Neural cell (in vitro differentiated cells): ENCODE measurements around the gene ESPN. TPM values are rescaled to one million over a fixed set of nuclear protein-coding genes. Genes with fewer than 3 reads are reported as not detected.
A peak's percentile ranks its signal among the peaks of the same experiment; 100 is the strongest.

Source experiments
- H2AFZ ChIP-seq: fragments of 200-600, 300-800 bp; sonication (generic), shearing (Covaris generic); 2 replicates; pipeline ENCODE4 v1.6.0; 2014; ENCODE audit warnings: low read depth, mild to moderate bottlenecking, antibody characterized with exemption, low read length, moderate library complexity
- H3F3A ChIP-seq: fragments of 200-600 bp; shearing (Covaris generic); 2 replicates; pipeline ENCODE4 v1.6.1; 2016; ENCODE audit warnings: mild to moderate bottlenecking, moderate library complexity, mixed read lengths, antibody characterized with exemption, low read length; ENCODE audit not compliant: insufficient read depth, poor library complexity, severe bottlenecking
- H3K27ac ChIP-seq: fragments of 200-600, 300-800 bp; sonication (generic), shearing (Covaris generic); 2 replicates; pipeline ENCODE4 v1.5.1; 2014; ENCODE audit warnings: mild to moderate bottlenecking, low read length, moderate library complexity
- H3K27me3 ChIP-seq: fragments of 300-800, 200-600 bp; sonication (generic), shearing (Covaris generic); 2 replicates; pipeline ENCODE4 v1.6.0; 2014; ENCODE audit warnings: mild to moderate bottlenecking, low read depth, low read length, moderate library complexity; ENCODE audit not compliant: insufficient read depth
- H3K36me3 ChIP-seq: fragments of 300-800, 200-600 bp; sonication (generic), shearing (Covaris generic); 2 replicates; pipeline ENCODE4 v1.5.1; 2014; ENCODE audit warnings: mild to moderate bottlenecking, antibody characterized with exemption, low read length, moderate library complexity; ENCODE audit not compliant: insufficient read depth
- H3K4me2 ChIP-seq: fragments of 300-800, 200-600 bp; sonication (generic), shearing (Covaris generic); 2 replicates; pipeline ENCODE4 v1.6.0; 2014; ENCODE audit warnings: mild to moderate bottlenecking, low read length
- H3K4me3 ChIP-seq: fragments of 300-800, 200-600 bp; sonication (generic), shearing (Covaris generic); 2 replicates; pipeline ENCODE4 v1.5.1; 2014; ENCODE audit warnings: mild to moderate bottlenecking, low read length, moderate library complexity
- H3K79me2 ChIP-seq: fragments of 200-600 bp; shearing (Covaris generic); replicated peaks from 2 replicates; pipeline ENCODE4 v1.6.0; 2014; ENCODE audit warnings: mild to moderate bottlenecking, low read length, moderate library complexity; ENCODE audit not compliant: insufficient read depth
- H3K9ac ChIP-seq: fragments of 300-800, 200-600 bp; sonication (generic), shearing (Covaris generic); 2 replicates; pipeline ENCODE4 v1.6.1; 2016; ENCODE audit warnings: mild to moderate bottlenecking, low read length, mixed read lengths
- H3K9me2 ChIP-seq: fragments of 200-600 bp; shearing (Covaris generic); 2 replicates; pipeline ENCODE4 v1.6.1; 2016; ENCODE audit warnings: mild to moderate bottlenecking, low read length, mixed read lengths; ENCODE audit not compliant: insufficient read depth
- H3K9me3 ChIP-seq: fragments of 200-600, 300-800 bp; sonication (generic), shearing (Covaris generic); 2 replicates; pipeline ENCODE4 v1.6.1; 2016; ENCODE audit warnings: mild to moderate bottlenecking, mixed run types, low read length, moderate library complexity, mixed read lengths
- H4K20me1 ChIP-seq: fragments of 200-600 bp; shearing (Covaris generic); 2 replicates; pipeline ENCODE4 v1.6.1; 2016; ENCODE audit warnings: mild to moderate bottlenecking, mixed run types; ENCODE audit not compliant: insufficient read depth
- EP300 ChIP-seq: fragments of 450-650 bp; conservative IDR thresholded peaks from 2 replicates; pipeline ENCODE4 v1.6.1; 2014; ENCODE audit warnings: antibody characterized with exemption, mild to moderate bottlenecking, moderate library complexity; ENCODE audit not compliant: poor library complexity, severe bottlenecking
- EZH2 ChIP-seq: fragments of 200-600, 300-800 bp; shearing (Covaris generic), sonication (generic); IDR thresholded peaks from 2 replicates; pipeline ENCODE4 v1.6.1; 2014; ENCODE audit warnings: antibody characterized with exemption, low read length, borderline replicate concordance, mild to moderate bottlenecking; ENCODE audit not compliant: insufficient read depth, poor library complexity, severe bottlenecking
- MXI1 ChIP-seq: fragments of 450-650 bp; conservative IDR thresholded peaks from 2 replicates; pipeline ENCODE4 v1.6.1; 2014; ENCODE audit warnings: antibody characterized with exemption, mild to moderate bottlenecking; ENCODE audit not compliant: poor library complexity, severe bottlenecking
- POLR2AphosphoS5 ChIP-seq: IDR thresholded peaks from 2 replicates; pipeline ENCODE4 v1.6.1; 2012
- RAD21 ChIP-seq: fragments of 450-650 bp; conservative IDR thresholded peaks from 2 replicates; pipeline ENCODE4 v1.6.1; 2014; ENCODE audit warnings: antibody characterized with exemption, mild to moderate bottlenecking, moderate library complexity
- SMC3 ChIP-seq: fragments of 450-650 bp; conservative IDR thresholded peaks from 2 replicates; pipeline ENCODE4 v1.6.1; 2014; ENCODE audit warnings: antibody characterized with exemption, mild to moderate bottlenecking, moderate library complexity; ENCODE audit not compliant: poor library complexity
- TAF1 ChIP-seq: IDR thresholded peaks from 2 replicates; pipeline ENCODE4 v1.6.1; 2012; ENCODE audit warnings: low read depth
- polyA plus RNA-seq: library from polyadenylated mRNA; depleted of rRNA; stranded (reverse); fragments of >200 nt; gene quantifications from 2 replicates; pipeline ENCODE4 v1.2.3, GENCODE V29; 2014
- TF ChIP-seq, protein P1 (sequence below): fragments of 450-650 bp; IDR thresholded peaks from 2 replicates; pipeline ENCODE4 v1.5.1; 2014; ENCODE audit warnings: antibody characterized with exemption, mild to moderate bottlenecking, moderate library complexity; ENCODE audit not compliant: poor library complexity, severe bottlenecking
- TF ChIP-seq, protein P2 (sequence below): IDR thresholded peaks from 2 replicates; pipeline ENCODE4 v1.6.1; 2012; ENCODE audit warnings: borderline replicate concordance

ESPN gene
- polyA plus RNA-seq, 1 donor from 2014 or later: not detected

DNA sequence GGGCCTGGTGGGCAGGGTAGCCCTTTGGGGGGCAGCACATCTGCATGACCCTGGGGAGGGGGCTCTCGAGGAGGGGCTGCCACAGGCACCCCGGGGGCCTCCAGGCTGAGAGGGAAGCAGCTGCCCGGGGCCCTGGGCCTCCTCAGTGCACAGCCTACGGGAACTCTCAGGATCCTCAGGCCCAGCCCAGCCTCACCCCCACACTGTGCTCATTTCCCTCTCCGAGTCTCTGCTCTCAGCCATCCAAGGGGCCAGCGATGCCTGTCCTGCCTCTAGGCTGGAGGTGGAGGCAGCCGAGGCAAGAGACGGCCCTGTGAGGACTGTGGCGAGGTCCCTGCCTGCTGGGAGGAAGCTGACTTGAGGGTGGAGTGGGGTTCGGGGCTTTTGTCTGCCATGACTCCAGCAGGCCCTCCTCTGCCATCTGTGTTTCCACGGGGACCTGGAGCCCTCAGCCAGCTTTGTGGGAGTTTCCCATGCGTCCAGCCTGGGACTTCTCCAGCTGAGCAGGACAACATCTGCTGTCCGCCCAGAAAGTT is 74.1 kb downstream of the ESPN start:
- H3K27ac ChIP-seq: no peak overlapping the region

DNA sequence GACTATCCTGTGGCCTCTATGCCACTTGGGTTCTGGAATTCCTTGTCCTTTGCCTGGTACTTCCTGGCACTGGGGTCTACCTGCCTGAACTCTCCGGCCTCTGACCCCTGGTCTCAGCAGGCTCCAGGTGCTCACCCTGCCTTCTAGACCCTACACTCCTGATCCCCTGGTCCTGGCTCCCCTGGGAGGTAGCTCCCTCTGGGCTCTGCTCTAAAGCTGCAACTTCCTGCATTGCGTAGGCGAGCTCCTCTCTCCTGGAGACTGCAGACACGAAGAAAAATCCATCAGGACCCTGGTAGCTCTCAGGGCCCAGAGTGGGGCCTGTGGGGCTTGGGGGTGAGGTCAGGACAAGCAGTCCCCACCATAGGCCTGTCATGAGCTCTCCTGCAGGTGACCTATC is 74.7 kb downstream of the ESPN start:
- H3K79me2 ChIP-seq: no peaks in the 10 kb centered on the region
- H3K4me2 ChIP-seq: no peak overlapping the region
- H3K27me3 ChIP-seq: no peaks in the 10 kb centered on the region
- no peaks in the 10 kb centered on the region for H4K20me1 ChIP-seq
- H3K9me2 ChIP-seq: no peaks in the 10 kb centered on the region
- TF ChIP-seq, protein P1, sequence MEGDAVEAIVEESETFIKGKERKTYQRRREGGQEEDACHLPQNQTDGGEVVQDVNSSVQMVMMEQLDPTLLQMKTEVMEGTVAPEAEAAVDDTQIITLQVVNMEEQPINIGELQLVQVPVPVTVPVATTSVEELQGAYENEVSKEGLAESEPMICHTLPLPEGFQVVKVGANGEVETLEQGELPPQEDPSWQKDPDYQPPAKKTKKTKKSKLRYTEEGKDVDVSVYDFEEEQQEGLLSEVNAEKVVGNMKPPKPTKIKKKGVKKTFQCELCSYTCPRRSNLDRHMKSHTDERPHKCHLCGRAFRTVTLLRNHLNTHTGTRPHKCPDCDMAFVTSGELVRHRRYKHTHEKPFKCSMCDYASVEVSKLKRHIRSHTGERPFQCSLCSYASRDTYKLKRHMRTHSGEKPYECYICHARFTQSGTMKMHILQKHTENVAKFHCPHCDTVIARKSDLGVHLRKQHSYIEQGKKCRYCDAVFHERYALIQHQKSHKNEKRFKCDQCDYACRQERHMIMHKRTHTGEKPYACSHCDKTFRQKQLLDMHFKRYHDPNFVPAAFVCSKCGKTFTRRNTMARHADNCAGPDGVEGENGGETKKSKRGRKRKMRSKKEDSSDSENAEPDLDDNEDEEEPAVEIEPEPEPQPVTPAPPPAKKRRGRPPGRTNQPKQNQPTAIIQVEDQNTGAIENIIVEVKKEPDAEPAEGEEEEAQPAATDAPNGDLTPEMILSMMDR: no peak
- H3F3A ChIP-seq: no peaks in the 10 kb centered on the region
- H3K9ac ChIP-seq: no peak overlapping the region
- no peak overlapping the region for H3K4me3 ChIP-seq
- no peaks in the 10 kb centered on the region for H3K36me3 ChIP-seq
- H3K27ac ChIP-seq: no peak overlapping the region
- no peak overlapping the region for H2AFZ ChIP-seq
- no peaks in the 10 kb centered on the region for H3K9me3 ChIP-seq

More for the DNA sequence above, 74.1 kb downstream of the ESPN start:
- Histone ChIP-seq H3K9ac (peak overlapping the region; percentile 26), H3K4me3 (no peak overlapping the region), H3K9me3 (no peaks in the 10 kb centered on the region), H4K20me1 (no peaks in the 10 kb centered on the region), H3K27me3 (no peaks in the 10 kb centered on the region), H3K79me2 (no peaks in the 10 kb centered on the region), H3K9me2 (no peaks in the 10 kb centered on the region), H3K36me3 (no peaks in the 10 kb centered on the region), H3K4me2 (no peak overlapping the region), H2AFZ (no peak overlapping the region), H3F3A (no peaks in the 10 kb centered on the region)
- TF ChIP-seq, protein P1: no peak
- TF ChIP-seq RAD21: no peak
- TF ChIP-seq SMC3: no peak
- no peak for TF ChIP-seq EP300
- TF ChIP-seq, protein P2, sequence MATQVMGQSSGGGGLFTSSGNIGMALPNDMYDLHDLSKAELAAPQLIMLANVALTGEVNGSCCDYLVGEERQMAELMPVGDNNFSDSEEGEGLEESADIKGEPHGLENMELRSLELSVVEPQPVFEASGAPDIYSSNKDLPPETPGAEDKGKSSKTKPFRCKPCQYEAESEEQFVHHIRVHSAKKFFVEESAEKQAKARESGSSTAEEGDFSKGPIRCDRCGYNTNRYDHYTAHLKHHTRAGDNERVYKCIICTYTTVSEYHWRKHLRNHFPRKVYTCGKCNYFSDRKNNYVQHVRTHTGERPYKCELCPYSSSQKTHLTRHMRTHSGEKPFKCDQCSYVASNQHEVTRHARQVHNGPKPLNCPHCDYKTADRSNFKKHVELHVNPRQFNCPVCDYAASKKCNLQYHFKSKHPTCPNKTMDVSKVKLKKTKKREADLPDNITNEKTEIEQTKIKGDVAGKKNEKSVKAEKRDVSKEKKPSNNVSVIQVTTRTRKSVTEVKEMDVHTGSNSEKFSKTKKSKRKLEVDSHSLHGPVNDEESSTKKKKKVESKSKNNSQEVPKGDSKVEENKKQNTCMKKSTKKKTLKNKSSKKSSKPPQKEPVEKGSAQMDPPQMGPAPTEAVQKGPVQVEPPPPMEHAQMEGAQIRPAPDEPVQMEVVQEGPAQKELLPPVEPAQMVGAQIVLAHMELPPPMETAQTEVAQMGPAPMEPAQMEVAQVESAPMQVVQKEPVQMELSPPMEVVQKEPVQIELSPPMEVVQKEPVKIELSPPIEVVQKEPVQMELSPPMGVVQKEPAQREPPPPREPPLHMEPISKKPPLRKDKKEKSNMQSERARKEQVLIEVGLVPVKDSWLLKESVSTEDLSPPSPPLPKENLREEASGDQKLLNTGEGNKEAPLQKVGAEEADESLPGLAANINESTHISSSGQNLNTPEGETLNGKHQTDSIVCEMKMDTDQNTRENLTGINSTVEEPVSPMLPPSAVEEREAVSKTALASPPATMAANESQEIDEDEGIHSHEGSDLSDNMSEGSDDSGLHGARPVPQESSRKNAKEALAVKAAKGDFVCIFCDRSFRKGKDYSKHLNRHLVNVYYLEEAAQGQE: no peak
- no peak for TF ChIP-seq EZH2
- TF ChIP-seq MXI1: no peak
- TF ChIP-seq TAF1: no peak
- TF ChIP-seq POLR2AphosphoS5: no peak
